ENCODE results near the gene PHF3.

The PHF3 gene

DNA sequence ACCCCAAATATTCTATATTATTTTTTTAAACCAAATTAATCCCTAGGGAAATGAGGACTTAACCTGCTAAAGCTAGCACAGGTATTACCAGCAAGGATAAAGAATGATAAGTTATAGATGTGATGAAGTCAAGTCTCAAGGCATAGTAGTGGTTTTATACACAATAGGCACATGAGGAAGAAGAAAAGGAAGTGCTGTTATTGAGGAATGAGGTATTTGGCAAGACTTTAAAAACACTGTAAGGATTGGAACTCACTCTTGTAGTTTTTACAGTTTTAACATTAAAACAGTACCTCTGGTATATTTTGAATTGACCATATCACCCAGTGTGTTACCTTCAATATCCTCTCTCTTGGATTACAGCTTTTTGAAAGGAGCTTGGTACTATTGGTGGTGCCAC is 54.6 kb downstream of the PHF3 start:
- H3K9ac ChIP-seq (ENCODE audit: low read length): no peak overlapping the region
- no peaks in the 10 kb centered on the region for H3K27me3 ChIP-seq (ENCODE audit: insufficient read depth, low read length)
- no peaks in the 10 kb centered on the region for H3K9me3 ChIP-seq (ENCODE audit: low read length)
- peaks cover 30% of the 10 kb centered on the region for H3K36me3 ChIP-seq (ENCODE audit: insufficient read depth, low read length)
- H4K20me1 ChIP-seq (ENCODE audit: insufficient read depth, low read length): no peaks in the 10 kb centered on the region
- H3K4me2 ChIP-seq (ENCODE audit: low read length): no peak overlapping the region
- H3K79me2 ChIP-seq (ENCODE audit: insufficient read depth, low read length): no peaks in the 10 kb centered on the region
- H3K9me2 ChIP-seq (ENCODE audit: low read depth, low read length): no peaks in the 10 kb centered on the region
- H2AFZ ChIP-seq (ENCODE audit: low read length): no peak overlapping the region
- H3K27ac ChIP-seq (ENCODE audit: low read depth, low read length, poor library complexity, severe bottlenecking): no peak overlapping the region
- H3K4me1 ChIP-seq (ENCODE audit: insufficient read depth, low read length, severe bottlenecking): peaks cover 8% of the 10 kb centered on the region
- no peak overlapping the region for H3K4me3 ChIP-seq (ENCODE audit: low read depth, low read length, poor library complexity, severe bottlenecking)
- TF ChIP-seq, protein P1, sequence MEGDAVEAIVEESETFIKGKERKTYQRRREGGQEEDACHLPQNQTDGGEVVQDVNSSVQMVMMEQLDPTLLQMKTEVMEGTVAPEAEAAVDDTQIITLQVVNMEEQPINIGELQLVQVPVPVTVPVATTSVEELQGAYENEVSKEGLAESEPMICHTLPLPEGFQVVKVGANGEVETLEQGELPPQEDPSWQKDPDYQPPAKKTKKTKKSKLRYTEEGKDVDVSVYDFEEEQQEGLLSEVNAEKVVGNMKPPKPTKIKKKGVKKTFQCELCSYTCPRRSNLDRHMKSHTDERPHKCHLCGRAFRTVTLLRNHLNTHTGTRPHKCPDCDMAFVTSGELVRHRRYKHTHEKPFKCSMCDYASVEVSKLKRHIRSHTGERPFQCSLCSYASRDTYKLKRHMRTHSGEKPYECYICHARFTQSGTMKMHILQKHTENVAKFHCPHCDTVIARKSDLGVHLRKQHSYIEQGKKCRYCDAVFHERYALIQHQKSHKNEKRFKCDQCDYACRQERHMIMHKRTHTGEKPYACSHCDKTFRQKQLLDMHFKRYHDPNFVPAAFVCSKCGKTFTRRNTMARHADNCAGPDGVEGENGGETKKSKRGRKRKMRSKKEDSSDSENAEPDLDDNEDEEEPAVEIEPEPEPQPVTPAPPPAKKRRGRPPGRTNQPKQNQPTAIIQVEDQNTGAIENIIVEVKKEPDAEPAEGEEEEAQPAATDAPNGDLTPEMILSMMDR (IDR thresholded peaks at IDR 0.05; ENCODE audit: low read length): no peak
- TF ChIP-seq EZH2 (IDR thresholded peaks at IDR 0.05; ENCODE audit: borderline replicate concordance, low read length): no peak
- no peaks in the 10 kb centered on the region for H3F3A ChIP-seq (ENCODE audit: insufficient read depth, low read length)

DNA sequence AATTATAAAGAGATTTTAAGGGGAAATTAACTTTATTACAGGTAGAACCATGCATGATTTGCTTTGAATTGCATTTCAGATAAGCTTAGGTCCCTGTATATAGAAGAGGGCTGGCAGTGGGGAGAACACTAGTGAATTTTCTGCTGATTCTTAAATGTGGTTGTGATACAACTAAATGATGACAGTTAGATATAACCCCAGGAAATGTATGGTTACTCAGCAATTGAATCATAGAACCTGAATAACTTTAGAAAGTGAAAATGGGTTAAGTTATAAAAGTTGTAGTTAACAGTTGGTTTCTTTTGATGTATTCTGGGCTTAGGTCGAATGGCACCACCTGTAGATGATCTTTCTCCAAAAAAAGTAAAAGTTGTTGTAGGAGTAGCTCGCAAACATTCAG is 70.1 kb downstream of the PHF3 start:
- Histone ChIP-seq H3K27me3 (ENCODE audit: insufficient read depth, low read length) (no peaks in the 10 kb centered on the region), H3K79me2 (ENCODE audit: insufficient read depth, low read length) (no peaks in the 10 kb centered on the region), H3K9me2 (ENCODE audit: low read depth, low read length) (no peaks in the 10 kb centered on the region), H4K20me1 (ENCODE audit: insufficient read depth, low read length) (no peaks in the 10 kb centered on the region), H3K9ac (ENCODE audit: low read length) (no peak overlapping the region), H3K4me1 (ENCODE audit: insufficient read depth, low read length, severe bottlenecking) (no peaks in the 10 kb centered on the region), H3K36me3 (ENCODE audit: insufficient read depth, low read length) (peaks cover 93% of the 10 kb centered on the region), H2AFZ (ENCODE audit: low read length) (no peak overlapping the region), H3K4me2 (ENCODE audit: low read length) (no peak overlapping the region), H3K27ac (ENCODE audit: low read depth, low read length, poor library complexity, severe bottlenecking) (no peak overlapping the region), H3K9me3 (ENCODE audit: low read length) (no peaks in the 10 kb centered on the region), H3F3A (ENCODE audit: insufficient read depth, low read length) (no peaks in the 10 kb centered on the region), H3K4me3 (ENCODE audit: low read depth, low read length, poor library complexity, severe bottlenecking) (no peak overlapping the region)
- TF ChIP-seq EZH2 (IDR thresholded peaks at IDR 0.05; ENCODE audit: borderline replicate concordance, low read length): no peak
- TF ChIP-seq, protein P1 (IDR thresholded peaks at IDR 0.05; ENCODE audit: low read length): no peak

DNA sequence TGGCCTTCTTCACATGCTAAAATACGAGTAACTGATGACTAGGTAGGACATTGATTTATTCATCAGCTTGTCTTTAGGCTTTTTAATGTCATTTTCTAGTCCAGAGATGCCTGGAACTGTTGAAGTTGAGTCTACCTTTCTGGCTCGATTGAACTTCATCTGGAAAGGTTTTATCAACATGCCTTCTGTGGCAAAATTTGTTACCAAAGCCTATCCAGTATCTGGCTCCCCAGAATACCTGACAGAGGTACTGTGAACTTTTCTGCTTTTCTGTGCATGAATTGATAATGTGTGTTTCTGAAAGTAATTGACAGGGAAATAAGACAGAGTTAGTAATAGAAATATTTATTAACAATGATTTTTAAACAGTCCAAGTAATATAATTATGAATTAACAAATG is 71.0 kb downstream of the PHF3 start:
- Histone ChIP-seq H3F3A (ENCODE audit: insufficient read depth, low read length) (no peaks in the 10 kb centered on the region), H3K36me3 (ENCODE audit: insufficient read depth, low read length) (peaks cover 93% of the 10 kb centered on the region)

More for the DNA sequence above, 71.0 kb downstream of the PHF3 start:
- H3K4me3 ChIP-seq (ENCODE audit: low read depth, low read length, poor library complexity, severe bottlenecking): no peak overlapping the region
- H3K27me3 ChIP-seq (ENCODE audit: insufficient read depth, low read length): no peaks in the 10 kb centered on the region
- no peaks in the 10 kb centered on the region for H3K79me2 ChIP-seq (ENCODE audit: insufficient read depth, low read length)
- H3K27ac ChIP-seq (ENCODE audit: low read depth, low read length, poor library complexity, severe bottlenecking): no peak overlapping the region
- no peak overlapping the region for H3K9ac ChIP-seq (ENCODE audit: low read length)
- no peaks in the 10 kb centered on the region for H3K4me1 ChIP-seq (ENCODE audit: insufficient read depth, low read length, severe bottlenecking)
- no peak overlapping the region for H3K4me2 ChIP-seq (ENCODE audit: low read length)
- no peak overlapping the region for H2AFZ ChIP-seq (ENCODE audit: low read length)
- H4K20me1 ChIP-seq (ENCODE audit: insufficient read depth, low read length): no peaks in the 10 kb centered on the region
- H3K9me3 ChIP-seq (ENCODE audit: low read length): no peaks in the 10 kb centered on the region
- TF ChIP-seq, protein P1 (IDR thresholded peaks at IDR 0.05; ENCODE audit: low read length): no peak
- TF ChIP-seq EZH2 (IDR thresholded peaks at IDR 0.05; ENCODE audit: borderline replicate concordance, low read length): no peak
- H3K9me2 ChIP-seq (ENCODE audit: low read depth, low read length): no peaks in the 10 kb centered on the region
